ENCODE data around the gene UMODL1.
A peak's percentile ranks its signal among the peaks of the same experiment; 100 is the strongest.

UMODL1 gene

GRCh38 chr21:42081138-42081537 lies 10.0 kb downstream of the UMODL1 start:
- Mint-ChIP-seq H3K4me3 (peak overlapping the region; percentile 5), H3K9me3 (no peaks in the 10 kb centered on the region), H3K4me1 (peaks cover 56% of the 10 kb centered on the region), H3K27ac (peak overlapping the region; percentile 93), H3K36me3 (ENCODE audit: low read depth) (no peaks in the 10 kb centered on the region), H3K27me3 (ENCODE audit: low read depth, poor library complexity) (peaks cover 7% of the 10 kb centered on the region)
- DNase-seq: peak; percentile 23
- TF ChIP-seq, protein P1, sequence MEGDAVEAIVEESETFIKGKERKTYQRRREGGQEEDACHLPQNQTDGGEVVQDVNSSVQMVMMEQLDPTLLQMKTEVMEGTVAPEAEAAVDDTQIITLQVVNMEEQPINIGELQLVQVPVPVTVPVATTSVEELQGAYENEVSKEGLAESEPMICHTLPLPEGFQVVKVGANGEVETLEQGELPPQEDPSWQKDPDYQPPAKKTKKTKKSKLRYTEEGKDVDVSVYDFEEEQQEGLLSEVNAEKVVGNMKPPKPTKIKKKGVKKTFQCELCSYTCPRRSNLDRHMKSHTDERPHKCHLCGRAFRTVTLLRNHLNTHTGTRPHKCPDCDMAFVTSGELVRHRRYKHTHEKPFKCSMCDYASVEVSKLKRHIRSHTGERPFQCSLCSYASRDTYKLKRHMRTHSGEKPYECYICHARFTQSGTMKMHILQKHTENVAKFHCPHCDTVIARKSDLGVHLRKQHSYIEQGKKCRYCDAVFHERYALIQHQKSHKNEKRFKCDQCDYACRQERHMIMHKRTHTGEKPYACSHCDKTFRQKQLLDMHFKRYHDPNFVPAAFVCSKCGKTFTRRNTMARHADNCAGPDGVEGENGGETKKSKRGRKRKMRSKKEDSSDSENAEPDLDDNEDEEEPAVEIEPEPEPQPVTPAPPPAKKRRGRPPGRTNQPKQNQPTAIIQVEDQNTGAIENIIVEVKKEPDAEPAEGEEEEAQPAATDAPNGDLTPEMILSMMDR (IDR thresholded peaks at IDR 0.05): no peak

DNA sequence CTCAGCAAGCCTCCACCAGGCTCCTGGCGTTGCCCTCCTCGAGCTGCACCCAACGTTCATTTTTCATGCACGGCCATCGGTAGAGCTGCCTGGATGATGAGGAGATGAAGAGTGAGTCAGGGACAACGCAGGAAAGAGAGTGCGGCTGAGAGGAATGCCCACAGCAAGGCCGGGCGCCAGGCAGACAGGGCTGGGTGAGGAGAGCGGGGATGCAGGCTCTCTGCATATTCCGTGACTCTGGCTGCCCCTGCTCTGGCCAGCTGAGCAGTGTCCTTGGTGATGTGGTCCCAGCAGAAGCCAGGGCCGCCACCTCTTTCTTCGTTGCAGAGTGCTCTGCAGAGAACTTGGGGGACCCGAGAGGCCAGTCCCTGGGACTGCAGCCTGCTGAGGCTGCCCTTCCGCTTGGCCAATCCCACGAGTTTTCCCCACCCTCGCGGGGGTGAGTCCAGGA lies 10.8 kb downstream of the UMODL1 start:
- DNase-seq: no peak
- Mint-ChIP-seq H3K27me3 (ENCODE audit: low read depth, poor library complexity) (peaks cover 8% of the 10 kb centered on the region), H3K4me1 (peaks cover 50% of the 10 kb centered on the region), H3K9me3 (no peaks in the 10 kb centered on the region), H3K27ac (no peak overlapping the region), H3K4me3 (no peak overlapping the region), H3K36me3 (ENCODE audit: low read depth) (no peaks in the 10 kb centered on the region)
- TF ChIP-seq, protein P1 (IDR thresholded peaks at IDR 0.05): no peak

GRCh38 chr21:42082501-42083360 lies 11.6 kb downstream of the UMODL1 start:
- Mint-ChIP-seq H3K4me1 (peaks cover 42% of the 10 kb centered on the region), H3K27me3 (ENCODE audit: low read depth, poor library complexity) (peaks cover 11% of the 10 kb centered on the region), H3K4me3 (peak overlapping the region; percentile 52), H3K9me3 (no peaks in the 10 kb centered on the region), H3K27ac (no peak overlapping the region), H3K36me3 (ENCODE audit: low read depth) (no peaks in the 10 kb centered on the region)
- TF ChIP-seq, protein P1 (IDR thresholded peaks at IDR 0.05): no peak
- no peak for DNase-seq

DNA sequence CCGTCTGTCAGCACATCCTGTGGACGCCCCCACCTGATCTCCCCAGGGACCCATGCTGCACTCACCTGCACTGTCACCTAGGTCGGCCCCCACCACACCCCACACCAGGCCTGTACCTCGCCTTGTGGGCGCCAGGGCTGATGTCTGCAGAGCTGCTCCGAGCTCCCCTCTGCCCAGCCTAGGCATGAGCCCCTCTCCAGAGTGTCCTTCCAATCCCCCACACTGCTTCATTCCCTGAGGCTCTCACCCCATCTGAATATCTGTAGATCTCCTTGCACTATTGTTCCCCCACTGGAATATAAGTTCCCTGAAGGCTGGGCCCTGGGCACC lies 12.2 kb downstream of the UMODL1 start:
- DNase-seq: no peak
- Mint-ChIP-seq H3K4me3 (no peak overlapping the region), H3K27ac (no peak overlapping the region), H3K27me3 (ENCODE audit: low read depth, poor library complexity) (peaks cover 13% of the 10 kb centered on the region), H3K36me3 (ENCODE audit: low read depth) (no peaks in the 10 kb centered on the region), H3K4me1 (peaks cover 39% of the 10 kb centered on the region), H3K9me3 (no peaks in the 10 kb centered on the region)
- TF ChIP-seq, protein P1 (IDR thresholded peaks at IDR 0.05): no peak

GRCh38 chr21:42084079-42084478 lies 13.0 kb downstream of the UMODL1 start:
- H3K4me3 Mint-ChIP-seq: no peak overlapping the region
- TF ChIP-seq, protein P1 (IDR thresholded peaks at IDR 0.05): no peak
- H3K4me1 Mint-ChIP-seq: peaks cover 39% of the 10 kb centered on the region
- no peak for DNase-seq
- peaks cover 19% of the 10 kb centered on the region for H3K27me3 Mint-ChIP-seq (ENCODE audit: low read depth, poor library complexity)
- H3K9me3 Mint-ChIP-seq: no peaks in the 10 kb centered on the region
- H3K27ac Mint-ChIP-seq: no peak overlapping the region
- H3K36me3 Mint-ChIP-seq (ENCODE audit: low read depth): no peaks in the 10 kb centered on the region
